ENCODE measurements around the gene TPBGL.

TPBGL gene

DNA sequence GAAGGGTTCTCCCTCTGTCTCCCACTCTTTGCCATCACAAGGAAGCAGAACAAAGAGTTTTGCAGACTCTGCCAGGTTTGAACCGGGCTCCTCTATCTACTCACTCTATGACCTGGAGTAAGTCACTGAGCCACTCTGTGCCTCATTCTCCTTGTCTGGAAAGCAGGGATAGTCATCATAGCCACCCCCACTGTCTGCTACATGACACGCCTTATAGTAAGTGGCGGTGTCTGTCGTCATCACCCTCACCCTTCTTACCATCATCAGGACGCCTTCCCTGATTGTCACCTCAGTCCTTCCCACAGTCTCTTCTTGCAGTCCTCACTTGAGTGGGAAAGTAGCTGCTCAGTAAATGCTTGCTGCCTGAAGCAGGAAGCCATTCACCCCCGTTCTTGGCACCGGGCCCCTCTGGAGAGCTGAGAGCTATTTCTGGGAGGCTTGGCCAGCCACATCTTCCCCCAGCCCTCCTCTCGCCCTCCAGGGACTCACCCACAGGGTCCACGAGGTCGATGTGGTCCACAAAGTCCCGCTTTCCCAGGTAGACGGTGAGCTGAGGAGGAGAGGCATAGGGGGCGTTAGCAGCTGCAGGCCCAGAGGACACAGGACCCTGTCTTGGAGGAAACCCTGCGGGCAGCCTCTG is 46.4 kb downstream of the TPBGL start:
- DNase-seq (ENCODE audit: low read depth, low spot score) = no peak
- H3K27ac ChIP-seq = no peak overlapping the region

DNA sequence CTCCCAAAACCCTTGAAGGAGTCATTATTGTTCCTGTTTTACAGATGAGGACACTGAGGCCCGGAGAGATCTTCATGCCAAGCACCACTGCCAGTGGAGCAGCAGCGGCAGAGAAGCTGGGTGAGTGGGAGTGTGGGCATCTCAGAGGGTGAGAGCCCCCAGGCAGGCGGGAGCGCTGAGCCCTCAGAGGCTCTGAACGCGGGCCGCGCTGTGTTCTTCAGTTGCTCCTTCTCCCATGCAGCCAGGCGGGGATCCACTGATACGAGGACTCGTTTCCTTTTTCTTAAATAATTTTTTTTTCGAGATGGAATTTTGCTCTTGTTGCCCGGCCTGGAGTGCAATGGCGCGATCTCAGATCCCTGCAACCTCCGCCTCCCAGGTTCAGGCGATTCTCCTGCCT is 47.0 kb downstream of the TPBGL start:
- DNase-seq (ENCODE audit: low read depth, low spot score) = no peak

DNA sequence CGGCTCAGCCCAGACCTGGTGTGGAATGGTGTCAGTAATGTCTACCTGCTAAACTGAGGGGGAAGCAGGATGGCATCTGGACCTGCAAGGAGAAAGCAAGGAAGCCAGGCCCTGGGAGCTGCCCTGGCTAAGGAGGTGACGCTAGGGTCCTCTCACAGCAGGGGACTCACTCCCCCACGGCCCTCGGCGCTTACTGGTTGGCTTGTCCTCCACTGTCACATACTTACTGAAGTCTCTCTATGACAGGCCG is 48.9 kb downstream of the TPBGL start:
- H3K27ac ChIP-seq = no peak overlapping the region
- DNase-seq (ENCODE audit: low read depth, low spot score) = no peak

More for the DNA sequence above, 47.0 kb downstream of the TPBGL start:
- no peak overlapping the region for H3K27ac ChIP-seq

DNA sequence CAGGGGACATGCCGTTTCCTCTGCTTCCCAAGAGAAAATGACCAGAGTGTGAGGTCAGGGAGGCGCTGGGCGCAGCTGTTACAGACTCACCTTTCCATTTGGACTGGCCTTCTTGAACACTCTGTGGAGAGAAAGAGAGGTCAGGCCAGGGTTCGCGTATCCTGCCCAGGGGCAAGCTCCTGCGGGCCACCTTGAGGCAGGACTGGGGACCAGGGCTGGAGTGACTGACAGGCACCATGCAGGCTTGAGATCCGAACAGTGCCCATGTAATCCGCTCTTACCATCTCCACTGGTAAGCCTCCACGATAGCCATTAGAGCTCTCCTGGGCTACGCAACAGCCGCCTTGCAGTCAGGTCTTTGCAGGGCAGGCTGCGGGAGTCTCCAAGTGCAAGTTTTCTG is 49.3 kb downstream of the TPBGL start:
- no peak for DNase-seq (ENCODE audit: low read depth, low spot score)
- no peak overlapping the region for H3K27ac ChIP-seq

DNA sequence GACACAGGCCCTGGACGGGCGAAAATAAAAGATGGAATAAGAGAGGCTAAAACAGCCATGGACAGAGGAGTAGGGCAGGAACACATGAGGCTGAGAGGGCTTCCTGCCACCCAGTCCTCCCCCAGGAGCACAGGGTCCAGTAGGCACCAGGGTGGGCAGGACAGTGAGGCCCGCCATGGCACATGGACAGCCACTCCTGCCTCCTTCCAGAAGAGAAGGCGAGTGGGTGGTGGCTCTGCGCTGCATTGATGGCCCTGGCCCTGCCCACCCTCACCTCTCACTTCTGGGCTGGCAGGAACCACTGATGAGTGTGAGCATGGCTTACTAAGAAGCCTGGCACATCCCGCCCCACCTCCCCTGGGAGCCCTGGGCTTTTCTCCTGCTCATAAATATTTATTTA is 51.2 kb downstream of the TPBGL start:
- no peak for DNase-seq (ENCODE audit: low read depth, low spot score)
- no peak overlapping the region for H3K27ac ChIP-seq

DNA sequence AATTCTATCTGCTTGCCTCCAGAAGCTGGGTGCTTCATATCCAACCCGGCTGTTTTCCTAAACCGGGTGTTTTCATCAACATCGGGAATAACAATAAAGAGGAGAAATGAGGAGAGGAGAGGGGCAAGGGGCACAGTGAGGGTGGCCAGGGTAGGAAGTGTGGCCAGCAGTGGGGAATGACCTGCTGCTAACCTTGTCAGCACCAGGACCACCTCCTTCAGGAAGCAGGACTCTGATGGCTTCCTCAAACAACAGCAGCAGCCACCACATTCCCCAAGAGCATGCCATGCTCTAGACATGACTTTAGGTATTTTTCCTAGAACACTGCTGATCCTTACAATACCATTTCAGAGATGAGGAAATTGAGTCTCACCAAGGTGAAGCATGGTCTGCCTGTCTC is 52.4 kb downstream of the TPBGL start:
- no peak for DNase-seq (ENCODE audit: low read depth, low spot score)
- H3K27ac ChIP-seq = no peak overlapping the region

All from epithelial cell of prostate (primary cell).